SW480 (cell line): ENCODE data around the gene ZRANB2.

Experiments used
- DNase-seq: peaks from one replicate; pipeline ENCODE4 v3.0.0-alpha.2; 2016; ENCODE audit warnings: low spot score

The ZRANB2 gene

DNA sequence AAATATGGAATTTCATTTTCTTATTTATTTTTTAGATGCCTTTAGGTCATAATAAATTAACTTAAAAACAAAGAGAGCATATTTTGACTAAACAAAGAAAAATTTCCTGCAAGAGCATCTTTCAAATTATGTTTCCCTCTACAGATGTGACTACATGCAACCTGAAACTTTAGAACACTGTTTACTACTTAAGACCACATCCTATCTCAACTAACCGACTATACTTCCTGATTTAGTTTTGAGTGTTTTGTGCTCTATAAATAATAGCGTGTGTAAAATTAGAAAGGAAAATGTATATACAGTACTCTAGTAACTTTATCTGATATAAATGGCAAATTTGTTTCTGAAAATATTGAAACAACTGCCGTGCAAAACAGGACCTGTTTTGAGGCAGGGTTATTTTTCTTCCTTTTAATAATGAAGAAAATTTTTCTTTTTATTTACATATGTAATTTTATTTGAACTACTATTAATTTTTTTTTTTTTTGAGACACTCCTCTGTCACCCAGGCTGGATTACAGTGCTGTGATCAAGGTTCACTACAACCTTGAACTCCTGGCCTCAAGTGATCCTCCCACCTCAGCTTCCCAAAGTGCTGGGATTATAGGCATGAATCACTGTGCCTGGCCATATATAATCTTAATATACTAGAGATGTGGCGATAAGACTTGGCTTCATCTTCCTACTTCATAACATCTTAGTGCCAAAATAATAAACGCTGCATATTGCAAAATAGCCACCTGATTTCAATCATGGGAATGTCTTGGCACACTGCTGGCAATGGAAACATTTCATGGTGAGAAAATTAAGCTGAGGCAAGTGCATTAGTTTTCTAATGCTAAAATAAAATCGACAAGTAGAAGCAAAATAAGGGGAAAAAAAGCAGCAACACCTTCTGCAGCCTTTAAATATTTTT lies 12.3 kb downstream of the ZRANB2 start:
- DNase-seq = no peak

DNA sequence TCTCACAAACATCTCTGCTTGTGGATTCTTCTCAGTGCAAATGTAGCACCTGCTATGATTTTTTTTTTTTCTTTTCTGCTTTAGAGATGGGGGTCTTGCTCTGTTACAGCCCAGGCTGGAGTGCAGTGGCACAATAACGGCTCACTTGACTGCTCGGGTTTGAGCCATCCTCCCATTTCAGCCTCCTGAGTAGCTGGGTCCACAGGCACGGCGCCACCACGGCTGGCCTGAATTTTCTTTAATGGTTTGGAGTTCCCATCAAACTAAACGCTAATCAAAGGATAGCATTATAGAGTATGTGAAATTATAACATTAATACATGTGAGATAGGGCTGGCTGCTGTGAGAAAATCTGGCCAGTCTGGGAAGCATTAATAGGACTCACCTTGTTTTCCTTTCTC lies 26.0 kb downstream of the ZRANB2 start:
- no peak for DNase-seq

GRCh38 chr1:71054281-71054731 lies 26.5 kb downstream of the ZRANB2 start:
- DNase-seq = no peak

DNA sequence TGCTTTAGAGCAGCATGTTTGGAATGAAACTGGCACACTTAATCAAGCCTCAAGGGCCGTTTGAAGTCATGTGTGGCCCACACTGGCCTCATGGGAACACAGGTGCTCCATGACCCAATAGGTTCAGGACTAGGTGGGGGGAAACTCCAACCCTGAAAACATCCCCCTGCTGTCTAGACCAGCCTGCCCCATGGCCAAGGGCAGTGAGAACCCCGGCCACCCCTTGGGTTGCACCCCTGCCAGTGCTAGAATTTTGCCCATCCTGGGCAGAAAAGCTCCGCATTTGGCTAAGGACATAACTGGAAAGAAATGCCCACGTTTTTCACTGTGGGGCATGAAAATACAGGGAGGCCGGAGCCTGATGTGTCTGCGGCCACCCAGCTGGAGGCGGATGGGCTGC lies 27.1 kb downstream of the ZRANB2 start:
- no peak for DNase-seq

GRCh38 chr1:71053146-71053545 lies 27.7 kb downstream of the ZRANB2 start:
- no peak for DNase-seq

GRCh38 chr1:71049951-71050598 lies 30.8 kb downstream of the ZRANB2 start:
- peak; percentile 64 for DNase-seq

- DNase-seq = peak; percentile 44
These were observed 32.9 kb downstream of the ZRANB2 start, which contains the start of gene PTGER3 for GRCh38 chr1:71047635-71048607. TSS of gene PTGER3 (minus strand) at chr1:71047816. CDS start at chr1:71047577, 239 bp downstream.

DNA sequence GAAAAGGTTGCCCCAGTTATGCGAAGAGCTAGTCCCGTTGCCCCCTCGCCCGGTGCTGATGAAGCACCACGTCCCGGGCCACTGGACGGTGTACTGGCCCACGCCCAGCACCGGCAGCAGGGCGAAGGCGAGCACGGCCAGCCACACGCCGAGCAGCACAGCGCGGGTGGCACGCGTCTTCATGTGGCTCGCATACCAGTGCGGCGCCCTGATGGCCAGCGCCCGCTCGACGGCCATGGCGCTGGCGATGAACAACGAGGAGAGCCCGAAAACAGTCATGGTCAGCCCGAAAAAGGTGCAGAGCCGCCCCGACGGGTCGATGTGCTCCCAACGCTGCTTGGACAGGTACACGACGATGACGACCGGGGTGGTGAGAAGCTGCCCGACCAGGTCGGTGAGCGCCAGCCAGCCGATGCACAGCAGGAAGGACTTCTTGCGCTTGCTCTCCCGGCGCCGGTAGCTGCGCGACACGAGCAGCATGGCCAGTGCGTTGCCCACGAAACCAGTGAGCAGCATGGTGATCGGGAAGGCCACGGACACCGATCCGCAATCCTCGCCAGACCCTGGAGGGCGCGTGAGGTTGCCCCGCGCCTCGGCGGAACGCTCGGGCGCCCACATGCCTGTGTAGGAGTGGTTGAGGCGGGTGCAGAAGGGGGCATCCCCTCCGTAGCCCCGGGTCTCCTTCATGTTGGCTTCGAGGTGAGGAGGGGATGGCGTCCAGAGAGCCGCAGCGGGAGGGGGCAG lies 33.8 kb downstream of the ZRANB2 start:
- DNase-seq = no peak

DNA sequence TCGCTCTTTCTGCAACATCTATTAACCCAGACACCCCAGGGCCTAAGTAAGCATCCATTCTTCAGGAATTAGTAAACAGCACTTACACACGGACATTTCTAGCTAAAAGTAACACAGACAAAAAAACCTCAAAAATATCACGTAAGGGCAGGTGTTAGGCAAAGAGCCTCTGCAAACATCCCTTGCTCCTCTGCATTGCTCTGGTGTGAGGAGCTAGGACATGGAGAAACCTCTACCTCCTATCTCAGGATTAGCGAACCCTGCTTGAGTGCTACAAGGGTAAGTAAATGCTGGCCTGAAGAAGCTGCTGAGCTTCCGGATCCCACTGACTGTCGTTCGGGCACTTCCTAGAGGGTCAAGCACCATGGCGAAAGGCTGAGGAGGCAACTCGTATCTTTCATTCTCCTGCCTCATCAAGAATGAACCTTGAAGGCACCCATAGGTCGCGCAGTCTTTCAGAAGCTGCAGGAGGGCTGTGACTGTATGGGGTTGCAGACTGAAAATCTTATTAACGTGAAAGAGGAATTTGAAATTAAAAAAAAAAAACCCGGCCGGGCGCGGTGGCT lies 35.3 kb downstream of the ZRANB2 start:
- DNase-seq = no peak

GRCh38 chr1:71044833-71045232 lies 36.0 kb downstream of the ZRANB2 start:
- no peak for DNase-seq

DNA sequence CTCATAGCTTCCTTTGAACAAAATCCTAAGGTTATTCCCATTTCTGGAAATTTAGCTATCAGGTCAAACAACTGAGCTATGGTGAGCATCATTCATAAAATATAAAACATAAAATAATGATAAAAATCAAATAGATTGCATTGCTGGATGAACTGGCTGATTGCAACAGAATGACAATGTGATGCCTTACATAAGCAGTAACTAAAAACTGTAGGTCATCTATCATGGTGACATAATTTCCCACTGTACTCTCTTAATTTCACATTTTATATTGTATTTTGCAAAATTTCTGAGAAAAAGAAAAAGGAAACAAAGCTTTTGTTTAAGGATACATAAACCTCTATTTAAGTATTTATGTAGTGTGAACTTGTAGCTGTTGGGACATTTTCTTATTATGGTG lies 37.8 kb downstream of the ZRANB2 start:
- DNase-seq = no peak

DNA sequence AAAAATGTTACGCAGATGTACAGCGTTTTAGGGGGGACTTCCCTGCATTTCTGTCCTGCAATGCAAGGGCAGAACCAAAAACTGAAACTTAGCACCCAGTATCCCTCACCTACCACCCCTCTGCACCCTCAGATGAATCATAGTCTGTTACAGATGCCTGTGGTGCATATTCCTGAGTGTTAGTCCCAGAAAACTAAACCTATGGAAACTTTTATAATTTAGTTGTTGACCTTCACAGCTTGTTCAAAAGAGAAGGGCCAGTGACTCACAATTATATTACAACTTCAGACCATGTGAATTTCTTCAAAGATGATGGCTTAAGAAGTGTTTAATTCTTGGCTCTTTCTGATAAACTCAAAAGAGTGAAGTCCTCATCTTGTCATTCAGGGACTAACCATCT lies 39.0 kb downstream of the ZRANB2 start:
- DNase-seq = no peak

GRCh38 chr1:71039661-71040262 lies 41.1 kb downstream of the ZRANB2 start:
- DNase-seq = no peak

GRCh38 chr1:71038942-71039341 lies 41.9 kb downstream of the ZRANB2 start:
- DNase-seq = no peak

- no peak for DNase-seq
These were observed 42.8 kb downstream of the ZRANB2 start for GRCh38 chr1:71037829-71038620.

- DNase-seq = no peak
These were observed 43.8 kb downstream of the ZRANB2 start for GRCh38 chr1:71037066-71037465.

- no peak for DNase-seq
These were observed 47.7 kb downstream of the ZRANB2 start for GRCh38 chr1:71033136-71033535.

- no peak for DNase-seq
These were observed 49.4 kb downstream of the ZRANB2 start for GRCh38 chr1:71031426-71031825.

DNA sequence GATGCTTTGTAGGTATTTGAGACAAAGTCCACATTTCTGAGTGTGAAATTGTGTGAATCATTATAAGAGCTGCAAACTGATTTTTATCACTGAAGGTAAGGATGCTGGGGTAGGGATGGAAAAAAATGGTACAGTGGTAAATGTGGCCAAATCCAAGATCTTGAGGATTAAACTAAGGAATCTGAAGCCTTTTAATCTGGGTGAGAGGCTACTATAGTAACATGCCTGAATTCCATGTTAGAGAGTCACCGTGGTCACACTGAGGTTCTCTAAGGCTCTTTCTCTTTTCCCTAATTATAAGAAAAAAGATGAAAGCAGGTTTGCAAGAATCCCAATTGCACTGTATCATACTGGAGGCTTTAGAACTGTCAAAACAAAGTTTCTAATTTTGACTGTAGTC lies 50.8 kb downstream of the ZRANB2 start:
- no peak for DNase-seq

DNA sequence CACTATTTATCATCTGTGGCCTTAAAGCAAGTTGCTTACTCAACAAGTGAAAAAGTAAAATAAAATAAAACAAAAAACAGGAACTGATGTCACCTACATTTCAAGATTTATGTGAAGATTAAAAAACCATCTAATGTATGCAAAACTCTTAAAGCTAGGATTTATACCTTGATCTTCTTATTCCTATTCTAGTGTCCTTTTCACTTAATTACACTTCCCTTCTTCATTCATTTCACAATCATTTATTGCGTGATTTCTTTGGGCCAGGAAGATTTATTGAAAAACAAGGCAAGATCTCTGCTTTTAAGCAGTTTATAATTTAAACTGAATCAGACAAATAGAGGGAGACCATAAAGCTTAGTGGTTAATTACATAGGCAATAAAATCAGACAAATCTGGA lies 51.9 kb downstream of the ZRANB2 start:
- DNase-seq = no peak
